ENCODE results near the gene CFAP141.

CFAP141 gene

DNA sequence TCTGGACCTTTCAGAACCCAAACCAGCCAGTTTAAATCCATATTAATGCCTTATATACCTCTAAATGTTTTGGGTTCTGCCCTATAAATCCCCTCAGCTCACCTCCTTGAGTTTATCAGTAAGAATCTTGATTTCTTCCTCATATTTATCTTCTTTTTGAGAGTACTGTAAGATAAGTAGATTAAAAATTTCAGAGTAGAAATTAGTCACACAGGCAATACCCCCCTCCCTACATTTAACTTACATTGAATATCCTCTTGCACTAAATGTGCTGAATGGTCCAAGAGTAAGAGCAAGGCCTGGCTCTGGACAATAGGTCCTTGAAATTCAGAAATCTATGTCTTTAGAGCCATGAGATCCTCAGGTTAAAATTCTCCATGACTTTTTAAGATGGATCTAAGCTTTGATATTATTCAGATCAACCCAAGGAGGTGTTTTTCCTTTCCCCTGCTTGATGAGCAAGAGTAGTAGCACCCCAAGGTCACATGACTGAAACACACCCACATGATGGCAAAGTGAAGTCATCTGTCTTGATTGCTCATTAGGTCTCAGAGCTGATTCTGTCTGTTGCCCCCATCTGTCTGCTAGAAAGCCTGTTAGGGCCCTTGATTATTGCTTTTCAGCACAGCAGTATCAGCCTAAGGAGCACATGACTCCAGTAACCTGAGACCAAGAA lies 35.4 kb downstream of the CFAP141 start:
- peak; percentile 70 for DNase-seq

DNA sequence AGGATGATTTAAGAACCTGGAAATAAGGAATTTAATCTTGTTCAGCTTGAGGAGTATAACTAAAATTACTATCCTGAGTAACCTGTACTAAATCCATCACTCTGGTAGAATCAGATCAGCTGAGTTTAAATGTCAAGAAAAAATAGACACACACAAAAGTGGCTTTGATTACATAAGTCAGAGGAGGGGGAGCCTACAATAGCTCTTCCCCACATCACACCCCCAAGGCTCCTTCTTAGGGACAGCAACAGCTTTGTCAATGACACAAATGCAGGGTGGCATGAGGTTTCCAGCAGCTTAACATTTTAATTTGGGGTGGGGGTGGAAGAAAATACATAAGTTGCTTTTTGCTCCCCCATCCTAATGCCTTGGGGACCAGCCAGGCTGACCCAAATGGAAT lies 38.7 kb downstream of the CFAP141 start:
- no peak for DNase-seq

DNA sequence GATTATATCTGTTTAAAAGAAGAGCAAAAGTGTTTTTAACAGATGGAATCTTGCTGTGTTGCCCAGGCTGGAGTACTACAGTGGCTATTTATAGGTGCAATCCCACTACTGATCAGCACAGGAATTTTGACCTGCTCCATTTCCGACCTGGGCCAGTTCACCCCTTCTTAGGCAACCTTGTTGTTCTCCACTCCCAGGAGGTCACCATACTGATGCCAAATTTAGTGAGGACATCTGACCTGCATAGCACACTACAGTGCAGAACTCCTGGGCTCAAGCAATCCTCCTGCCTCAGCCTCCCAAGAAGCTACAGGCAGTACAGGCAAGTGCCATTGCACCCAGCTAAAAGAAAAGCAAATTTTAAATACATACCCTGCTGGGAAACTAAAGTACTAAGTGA lies 39.9 kb downstream of the CFAP141 start:
- no peak for DNase-seq

- DNase-seq: no peak
These were observed 46.6 kb downstream of the CFAP141 start for GRCh38 chr1:154159554-154159953.

- DNase-seq: no peak
These were observed 47.6 kb downstream of the CFAP141 start for GRCh38 chr1:154158307-154159125.

DNA sequence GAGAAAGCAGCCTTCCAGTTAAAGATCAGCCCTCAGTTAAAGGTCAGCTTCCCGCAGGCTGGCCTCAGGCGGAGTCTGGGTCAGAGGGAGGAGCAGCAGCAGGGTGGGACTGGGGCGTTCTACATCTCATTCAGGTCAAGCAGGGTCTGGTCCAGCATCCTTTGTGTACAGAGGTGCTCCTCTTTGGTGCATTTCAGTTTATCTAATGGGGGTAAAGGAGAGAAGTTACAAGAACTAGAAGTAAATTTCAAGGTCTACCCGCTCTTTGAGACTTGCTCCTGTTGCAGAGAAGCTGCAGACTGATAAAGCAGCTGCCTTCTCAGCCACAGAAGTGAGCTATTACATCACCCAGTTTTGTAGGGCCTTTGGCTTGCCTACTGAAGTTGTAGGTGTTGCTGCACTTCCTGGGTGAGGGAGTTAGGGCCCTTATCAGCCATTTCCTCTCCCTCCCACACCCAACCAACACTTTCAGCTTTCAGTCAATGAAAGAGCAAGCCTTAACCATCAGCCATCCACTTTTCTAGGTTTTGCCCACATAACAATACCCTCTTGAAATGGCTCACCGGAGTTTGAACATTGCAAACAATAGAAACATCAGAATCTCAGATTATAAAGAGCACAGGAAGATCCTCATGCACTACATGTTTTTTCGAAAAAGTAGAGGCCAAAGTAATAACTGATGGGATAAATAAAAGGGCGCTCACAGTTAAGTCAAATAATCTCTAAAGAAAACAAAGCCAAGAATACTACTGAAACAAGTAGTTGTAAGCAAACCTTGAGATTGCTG lies 48.4 kb downstream of the CFAP141 start:
- DNase-seq: peak; percentile 78

DNA sequence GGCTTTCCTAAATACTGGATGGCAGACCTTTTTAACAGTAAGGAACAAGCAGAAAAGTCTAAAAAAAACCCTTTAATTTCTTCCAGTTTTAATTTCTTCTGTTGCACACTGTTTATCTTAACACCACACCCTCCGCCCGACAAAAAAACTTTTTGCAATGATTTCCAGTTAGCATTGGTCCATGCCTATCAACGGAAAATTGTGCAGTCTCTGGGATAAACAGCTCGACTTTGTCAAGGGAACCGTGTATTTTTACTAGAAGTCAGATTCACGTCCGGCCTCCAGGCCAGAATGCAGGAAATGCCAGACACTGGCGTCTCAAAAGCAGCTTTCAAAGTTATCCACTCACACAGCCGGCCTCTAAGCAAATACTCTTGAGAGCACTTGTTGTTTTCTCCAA lies 50.9 kb downstream of the CFAP141 start:
- DNase-seq: no peak

DNA sequence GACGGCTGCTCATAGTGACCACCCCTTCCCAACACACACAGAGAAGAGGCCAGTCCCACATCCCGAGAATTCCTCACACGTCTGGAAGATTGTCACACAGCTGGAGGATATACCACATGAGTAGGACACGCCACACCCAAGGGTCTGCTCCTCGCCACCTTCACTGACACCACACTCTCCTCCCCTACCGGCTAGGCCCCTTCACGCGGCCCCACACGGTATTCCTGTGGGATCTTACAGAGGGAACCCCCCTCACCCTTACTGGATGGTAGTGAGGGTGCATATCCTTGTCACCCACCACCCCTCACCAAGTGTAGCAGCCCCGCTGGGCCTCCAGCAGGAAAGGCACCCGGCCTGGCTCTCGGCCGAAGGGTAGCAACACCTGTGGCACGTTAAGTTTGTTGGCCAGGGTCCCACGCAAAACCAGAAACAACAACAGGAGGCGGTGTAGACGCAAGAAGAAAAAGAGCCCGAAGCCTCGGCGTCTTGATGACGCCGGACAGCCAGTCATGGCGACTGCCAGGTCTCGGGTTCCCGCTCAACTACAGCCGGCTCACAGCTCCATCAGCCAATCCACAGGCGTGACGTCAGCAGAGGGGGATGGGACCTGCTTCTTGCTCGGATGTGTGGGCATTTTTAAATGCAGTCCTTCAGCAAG lies 51.5 kb downstream of the CFAP141 start, which contains the start of gene NUP210L:
Gene NUP210L (minus strand): TSS at position 540 of the 658 bp plus-strand sequence.
- peak; percentile 13 for DNase-seq

DNA sequence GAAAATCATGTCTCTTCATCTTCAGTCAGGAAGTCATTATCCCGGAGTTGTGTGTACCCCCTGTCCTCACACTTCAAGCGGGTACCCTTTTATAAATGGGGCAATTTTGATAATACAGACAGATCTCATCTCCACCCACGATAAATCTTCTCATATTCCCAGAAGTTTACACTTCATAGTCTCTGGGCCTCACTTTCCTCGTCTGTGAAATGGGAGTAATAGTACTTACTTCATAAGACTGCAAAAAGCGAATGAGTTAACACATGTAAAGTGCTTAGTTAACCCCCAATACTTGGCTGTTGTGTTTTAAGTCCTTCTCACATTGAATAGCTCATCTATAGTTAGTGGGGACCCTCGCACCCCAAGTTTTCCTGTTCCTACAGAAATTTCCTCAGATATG lies 52.1 kb downstream of the CFAP141 start:
- DNase-seq: no peak

- DNase-seq: no peak
These were observed 54.8 kb downstream of the CFAP141 start for GRCh38 chr1:154151311-154151710.

All from activated CD4-positive, alpha-beta T cell treated with anti-CD3 and anti-CD28 coated beads for 48 hours (primary cell).